Cortex of kidney (tissue), 1 donor: ENCODE measurements around the gene ASTN2.
"Not testable (repeated sequence)": the region's sequence is repeated elsewhere in the genome, so short reads cannot be mapped to it uniquely, and the experiment has no call there.

ENCODE experiments used
- DNase-seq: peaks from one replicate; lab custom pipeline; 2025; lab: John Stamatoyannopoulos, UW

The ASTN2 gene

GRCh38 chr9:116697362-116697761 is 717.5 kb downstream of the ASTN2 start:
- no peak for DNase-seq

GRCh38 chr9:116695438-116695837 is 719.4 kb downstream of the ASTN2 start:
- no peak for DNase-seq

- no peak for DNase-seq
Measured at GRCh38 chr9:116694785-116695291, 720.0 kb downstream of the ASTN2 start.

- no peak for DNase-seq
Measured at GRCh38 chr9:116693233-116693731, 721.6 kb downstream of the ASTN2 start.

- no peak for DNase-seq
Measured at GRCh38 chr9:116692616-116693015, 722.2 kb downstream of the ASTN2 start.

GRCh38 chr9:116691607-116692006 is 723.2 kb downstream of the ASTN2 start:
- DNase-seq: no peak

GRCh38 chr9:116690805-116691204 is 724.1 kb downstream of the ASTN2 start:
- DNase-seq: not testable (repeated sequence)

GRCh38 chr9:116689486-116690032 is 725.3 kb downstream of the ASTN2 start:
- no peak for DNase-seq

GRCh38 chr9:116688806-116689485 is 725.9 kb downstream of the ASTN2 start:
- DNase-seq: no peak

GRCh38 chr9:116687754-116688135 is 727.1 kb downstream of the ASTN2 start:
- DNase-seq: no peak

GRCh38 chr9:116687074-116687753 is 727.6 kb downstream of the ASTN2 start, which contains the start of gene TRIM32:
Gene TRIM32, plus strand, starts transcription at chr9:116687305. Its CDS starts 10,438 bp downstream, at chr9:116697743.
- DNase-seq: peak; percentile 33

- no peak for DNase-seq
Measured at GRCh38 chr9:116686693-116687073, 728.2 kb downstream of the ASTN2 start.

- no peak for DNase-seq
Measured at GRCh38 chr9:116686135-116686534, 728.7 kb downstream of the ASTN2 start.

- no peak for DNase-seq
Measured at GRCh38 chr9:116685166-116685565, 729.7 kb downstream of the ASTN2 start.

- DNase-seq: no peak
Measured at GRCh38 chr9:116683535-116683934, 731.3 kb downstream of the ASTN2 start.

- no peak for DNase-seq
Measured at GRCh38 chr9:116674210-116674980, 740.5 kb downstream of the ASTN2 start.

GRCh38 chr9:116673375-116673774 is 741.5 kb downstream of the ASTN2 start:
- no peak for DNase-seq

- no peak for DNase-seq
Measured at GRCh38 chr9:116671605-116672004, 743.3 kb downstream of the ASTN2 start.

- no peak for DNase-seq
Measured at GRCh38 chr9:116668970-116669695, 745.7 kb downstream of the ASTN2 start.

- no peak for DNase-seq
Measured at GRCh38 chr9:116663581-116663980, 751.3 kb downstream of the ASTN2 start.

GRCh38 chr9:116662646-116663310 is 752.1 kb downstream of the ASTN2 start:
- no peak for DNase-seq
